Right lobe of liver (tissue), 4 donors: ENCODE results near the gene KCNC1.

ENCODE experiments used
- CTCF ChIP-seq, 4 donors: fragments of 200-600 bp in 3 of 4; fragments of 450-650 bp in 1 of 4; IDR thresholded peaks; one replicate each; pipeline versions ENCODE4 v1.5.1 to v1.8.0; 2016 to 2022; ENCODE audit warnings: antibody characterized with exemption in 4 of 4, mild to moderate bottlenecking in 2 of 4
- POLR2A ChIP-seq: fragments of 450-650 bp; IDR thresholded peaks from one replicate; pipeline ENCODE4 v1.6.1; 2017; ENCODE audit warnings: antibody characterized with exemption, mild to moderate bottlenecking
- donor health status: DM: no; HTN: no; CAD: no.
- donor health status: DM: no; HTN: no; CAD: no.
- donor health status: DM: no; HTN: yes; CAD: no.

DNA sequence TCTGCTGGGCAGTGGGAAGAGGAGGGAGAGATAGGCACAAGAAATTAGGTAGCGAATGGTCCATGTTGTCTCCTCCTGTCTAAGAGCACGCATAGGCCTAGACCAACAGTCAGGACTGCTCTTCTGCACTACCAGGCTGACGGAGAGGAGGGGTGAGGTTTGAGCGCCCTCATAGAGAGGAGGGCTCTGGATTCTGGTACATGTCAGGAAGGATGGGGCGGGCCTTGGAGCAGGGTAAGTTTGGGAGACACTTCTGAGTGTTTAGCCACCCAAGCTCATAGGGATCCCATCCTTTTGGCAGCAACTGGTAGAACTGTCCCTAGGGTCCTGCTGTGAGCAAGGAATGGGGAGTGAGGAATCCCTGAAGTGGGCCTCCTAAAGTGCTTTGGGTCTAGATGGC is 60.4 kb downstream of the KCNC1 start:
- TF ChIP-seq CTCF (IDR thresholded peaks at IDR 0.05) (no peak), POLR2A (no peak)
